ENCODE results near the gene TEX101. TPM values are rescaled to one million over a fixed set of nuclear protein-coding genes. Genes with fewer than 3 reads are reported as not detected.

The TEX101 gene
- polyA plus RNA-seq, 5 donors, result 0.09 TPM; not detected in 4

Other genes starting within 250 kb of the TEX101 start
- gene PSG5, start 228.4 kb upstream of the TEX101 start, polyA plus RNA-seq (ENCODE audit: insufficient read depth in 1 of 5, insufficient read length in 5 of 5, low replicate concordance in 1 of 5), result under 1 TPM in 2 of 5 donors, not detected in 3; 0.24 to 0.68 TPM
- 1 to 10 TPM in 1 of 5 donors, under 1 TPM in 1, not detected in 3; 0.08 to 1.4 TPM for gene PSG4, start 209.3 kb upstream of the TEX101 start, polyA plus RNA-seq (ENCODE audit: insufficient read depth in 1 of 5, insufficient read length in 5 of 5, low replicate concordance in 1 of 5)
- gene PSG9, start 145.4 kb upstream of the TEX101 start, polyA plus RNA-seq (ENCODE audit: insufficient read depth in 1 of 5, insufficient read length in 5 of 5, low replicate concordance in 1 of 5), result under 1 TPM in 1 of 5 donors, not detected in 4; 0.70 TPM
- gene CD177, start 61.2 kb upstream of the TEX101 start, polyA plus RNA-seq (ENCODE audit: insufficient read depth in 1 of 5, insufficient read length in 5 of 5, low replicate concordance in 1 of 5), result under 1 TPM; 0.21 to 0.72 (median 0.41) TPM
- 1 to 10 TPM; 1.1 to 2.2 (median 1.4) TPM for gene LYPD3, start 50.7 kb downstream of the TEX101 start, polyA plus RNA-seq (ENCODE audit: insufficient read depth in 1 of 5, insufficient read length in 5 of 5, low replicate concordance in 1 of 5)
- 10 to 100 TPM in 3 of 5 donors, 1 to 10 TPM in 2; 7.3 to 13.7 (median 11.5) TPM for gene PHLDB3, start 89.9 kb downstream of the TEX101 start, polyA plus RNA-seq (ENCODE audit: insufficient read depth in 1 of 5, insufficient read length in 5 of 5, low replicate concordance in 1 of 5)
- 10 to 100 TPM; 18.2 to 24.1 (median 20.5) TPM for gene ETHE1, start 112.3 kb downstream of the TEX101 start, polyA plus RNA-seq (ENCODE audit: insufficient read depth in 1 of 5, insufficient read length in 5 of 5, low replicate concordance in 1 of 5)
- gene ZNF575, start 118.3 kb downstream of the TEX101 start, polyA plus RNA-seq (ENCODE audit: insufficient read depth in 1 of 5, insufficient read length in 5 of 5, low replicate concordance in 1 of 5), result 1 to 10 TPM; 1.3 to 3.8 (median 2.1) TPM
- gene XRCC1, start 160.6 kb downstream of the TEX101 start, polyA plus RNA-seq (ENCODE audit: insufficient read depth in 1 of 5, insufficient read length in 5 of 5, low replicate concordance in 1 of 5), result 10 to 100 TPM; 50.7 to 61.1 (median 54.6) TPM
- gene PINLYP, start 160.9 kb downstream of the TEX101 start, polyA plus RNA-seq (ENCODE audit: insufficient read depth in 1 of 5, insufficient read length in 5 of 5, low replicate concordance in 1 of 5), result 10 to 100 TPM; 17.1 to 20.5 (median 18.2) TPM
- 10 to 100 TPM; 14.6 to 19.0 (median 16.1) TPM for gene IRGQ, start 181.2 kb downstream of the TEX101 start, polyA plus RNA-seq (ENCODE audit: insufficient read depth in 1 of 5, insufficient read length in 5 of 5, low replicate concordance in 1 of 5)
- 10 to 100 TPM in 3 of 5 donors, 1 to 10 TPM in 2; 10.0 to 14.4 (median 10.6) TPM for gene ZNF576, start 181.7 kb downstream of the TEX101 start, polyA plus RNA-seq (ENCODE audit: insufficient read depth in 1 of 5, insufficient read length in 5 of 5, low replicate concordance in 1 of 5)
- gene SRRM5, start 197.2 kb downstream of the TEX101 start, polyA plus RNA-seq (ENCODE audit: insufficient read depth in 1 of 5, insufficient read length in 5 of 5, low replicate concordance in 1 of 5), result 1 to 10 TPM; 1.6 to 3.0 (median 1.7) TPM
- 100 to 1,000 TPM in 1 of 5 donors, 10 to 100 TPM in 4; 72.1 to 136 (median 77.7) TPM for gene ZNF428, start 204.7 kb downstream of the TEX101 start, polyA plus RNA-seq (ENCODE audit: insufficient read depth in 1 of 5, insufficient read length in 5 of 5, low replicate concordance in 1 of 5)
- 10 to 100 TPM; 17.5 to 25.8 (median 19.2) TPM for gene CADM4, start 225.0 kb downstream of the TEX101 start, polyA plus RNA-seq (ENCODE audit: insufficient read depth in 1 of 5, insufficient read length in 5 of 5, low replicate concordance in 1 of 5)